Urinary bladder (tissue), 4 donors: ENCODE measurements around the gene AAK1. TPM values are rescaled to one million over a fixed set of nuclear protein-coding genes. Genes with fewer than 3 reads are reported as not detected.
"Not testable (repeated sequence)": the region's sequence is repeated elsewhere in the genome, so short reads cannot be mapped to it uniquely, and the experiment has no call there.

Source experiments
- DNase-seq: peaks from one replicate; pipeline ENCODE4 v3.0.0-alpha.2; 2015; ENCODE audit errors: extremely low spot score
- H3K27ac ChIP-seq: one replicate; pipeline ENCODE4 v1.5.1; 2013; ENCODE audit warnings: low read depth, mild to moderate bottlenecking, moderate library complexity
- H3K36me3 ChIP-seq: one replicate; pipeline ENCODE4 v1.6.1; 2013; ENCODE audit warnings: mild to moderate bottlenecking, moderate library complexity; ENCODE audit not compliant: insufficient read depth
- H3K4me1 ChIP-seq: one replicate; pipeline ENCODE4 v1.6.1; 2013; ENCODE audit warnings: mild to moderate bottlenecking, moderate library complexity; ENCODE audit not compliant: insufficient read depth
- H3K4me3 ChIP-seq: one replicate; pipeline ENCODE4 v1.5.1; 2013; ENCODE audit warnings: low read depth, low read length
- WGBS: extraction: QIAGEN DNeasy Blood & Tissue Kit; methylation state at CpG from one replicate; pipeline ENCODE4 v1.1.7; 2013; 5-methylcytosine and 5-hydroxymethylcytosine counted together
- polyA plus RNA-seq: library from polyadenylated mRNA; stranded (reverse); fragments of 200-250 nt; gene quantifications from one replicate; pipeline ENCODE4 v1.2.3, GENCODE V29; 2013
- total RNA-seq: library from RNA; depleted of rRNA; stranded (reverse); fragments of >200 nt; gene quantifications from one replicate; pipeline ENCODE4 v1.2.3, GENCODE V29; 2014
- donor health status: healthy with polysubstance abuse.
- donor health status: healthy.

Gene AAK1
- total and polyA plus RNA-seq, 2 donors = 9.3 to 51.5 TPM

DNA sequence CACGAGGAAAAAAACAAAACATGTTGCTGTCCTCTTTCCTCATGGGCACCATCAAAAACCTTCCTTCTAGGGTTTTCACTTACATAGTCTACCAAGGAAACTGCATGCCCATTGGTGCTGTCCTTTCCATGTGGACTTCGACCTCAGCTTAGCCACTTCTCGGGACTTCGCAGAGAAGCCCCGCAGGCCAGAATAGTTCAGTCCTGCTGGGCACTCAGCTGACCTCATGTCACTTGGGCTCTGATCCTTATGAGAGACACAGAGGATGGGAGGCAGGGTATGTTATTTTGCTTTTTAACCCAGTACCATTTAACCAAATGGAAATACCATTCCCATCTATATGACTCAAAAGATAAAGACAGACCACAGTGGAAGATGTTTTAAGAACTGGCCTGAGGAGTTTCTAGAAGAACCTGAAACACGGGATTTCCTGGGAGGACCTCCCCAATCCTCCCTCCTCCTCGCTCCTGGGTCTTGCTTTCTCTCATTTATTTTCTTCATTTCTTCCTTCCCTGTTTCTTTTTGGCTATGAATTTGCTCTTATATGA is 28.4 kb downstream of the AAK1 start:
- WGBS = 87% methylated on average over 7 of the region's 7 CpGs
- Histone ChIP-seq H3K4me3 (no peak overlapping the region), H3K27ac (no peak overlapping the region), H3K36me3 (no peaks in the 10 kb centered on the region), H3K4me1 (peaks cover 6% of the 10 kb centered on the region)
- no peak for DNase-seq

DNA sequence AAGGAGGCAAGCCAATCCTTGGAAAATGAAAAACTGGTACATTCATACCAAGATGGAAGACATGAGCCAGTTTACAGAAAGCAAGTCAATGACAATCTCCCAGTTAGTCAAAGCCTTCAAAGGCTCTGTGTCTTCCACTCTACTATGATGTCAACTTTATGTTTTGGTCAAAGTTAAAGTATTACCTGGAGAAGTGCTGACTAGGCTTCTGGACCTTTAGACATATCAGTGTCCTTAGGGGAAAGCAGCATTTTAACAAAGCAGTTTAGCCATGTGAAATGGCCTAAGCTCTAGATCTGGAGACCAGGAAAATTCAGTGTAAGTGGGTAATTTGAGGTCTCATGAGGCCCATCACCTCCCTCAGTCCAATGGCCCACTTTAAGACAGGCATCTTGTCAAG is 30.8 kb downstream of the AAK1 start:
- Histone ChIP-seq H3K36me3 (no peaks in the 10 kb centered on the region), H3K4me3 (no peak overlapping the region), H3K4me1 (peaks cover 2% of the 10 kb centered on the region), H3K27ac (no peak overlapping the region)
- no peak for DNase-seq

DNA sequence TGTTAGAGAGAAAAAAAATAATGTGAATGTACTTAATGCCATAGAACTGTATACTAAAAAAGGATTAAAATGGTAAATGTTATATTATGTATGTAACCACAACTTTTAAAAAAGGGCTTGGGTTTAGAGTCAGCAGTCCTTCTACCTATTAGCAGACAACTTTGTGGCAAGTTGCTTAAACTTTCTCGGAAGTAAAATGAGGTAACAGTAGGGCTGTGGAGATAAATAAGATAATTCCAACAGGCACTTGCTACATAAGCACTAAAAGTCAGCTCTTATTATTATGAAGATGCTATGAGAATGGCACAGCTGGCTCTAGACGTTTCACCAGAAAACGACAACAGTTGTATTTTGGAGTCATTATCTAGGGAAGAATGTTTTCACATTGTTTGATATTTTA is 31.3 kb downstream of the AAK1 start:
- no peak overlapping the region for H3K4me3 ChIP-seq
- H3K27ac ChIP-seq = no peak overlapping the region
- H3K36me3 ChIP-seq = no peaks in the 10 kb centered on the region
- no peak for DNase-seq
- 90% methylated on average over 3 of the region's 3 CpGs for WGBS
- H3K4me1 ChIP-seq = peaks cover 2% of the 10 kb centered on the region

DNA sequence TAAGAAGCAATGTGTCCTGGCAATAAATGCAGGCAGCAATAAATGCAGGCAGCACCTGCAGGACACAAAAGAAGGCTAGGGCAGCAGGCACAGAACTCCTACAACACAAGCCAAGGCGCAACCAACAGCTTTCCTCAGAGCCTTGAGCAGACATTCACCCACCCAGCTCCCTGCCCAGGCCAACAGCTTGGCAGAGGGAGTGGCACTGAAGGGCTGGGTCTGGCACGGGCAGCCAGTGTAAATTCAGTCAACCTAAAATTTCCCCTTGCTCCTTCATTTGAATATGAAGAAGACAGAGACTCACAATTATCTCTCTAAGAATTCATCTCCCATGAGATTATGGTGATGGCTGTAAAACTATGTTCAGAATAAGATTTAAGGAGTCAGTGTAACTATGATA is 35.4 kb downstream of the AAK1 start:
- Histone ChIP-seq H3K27ac (no peak overlapping the region), H3K4me1 (no peaks in the 10 kb centered on the region), H3K36me3 (no peaks in the 10 kb centered on the region), H3K4me3 (no peak overlapping the region)
- DNase-seq = no peak
- WGBS = 93% methylated on average over 2 of the region's 2 CpGs

DNA sequence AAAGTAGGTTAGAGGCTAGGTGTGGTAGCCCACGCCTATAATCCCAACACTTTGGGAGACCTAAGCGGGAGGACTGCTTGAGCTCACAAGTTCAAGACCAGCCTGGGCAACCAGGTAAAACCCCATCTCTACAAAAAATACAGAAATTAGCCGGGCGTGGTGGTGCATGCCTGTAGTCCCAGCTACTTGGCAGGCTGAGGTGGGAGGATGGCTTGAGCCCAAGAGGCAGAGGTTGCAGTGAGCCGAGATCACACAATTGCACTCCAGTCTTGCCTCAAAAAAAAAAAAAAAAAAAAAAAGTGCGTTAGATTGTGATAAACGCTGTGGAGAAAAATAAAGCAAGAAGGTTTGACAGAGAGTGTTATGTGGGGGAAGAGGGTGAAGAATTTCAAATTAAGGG is 36.8 kb downstream of the AAK1 start:
- H3K4me1 ChIP-seq, H3K4me3 ChIP-seq, DNase-seq, H3K27ac ChIP-seq, H3K36me3 ChIP-seq: not testable (repeated sequence)
- 81% methylated on average over 7 of the region's 7 CpGs for WGBS

DNA sequence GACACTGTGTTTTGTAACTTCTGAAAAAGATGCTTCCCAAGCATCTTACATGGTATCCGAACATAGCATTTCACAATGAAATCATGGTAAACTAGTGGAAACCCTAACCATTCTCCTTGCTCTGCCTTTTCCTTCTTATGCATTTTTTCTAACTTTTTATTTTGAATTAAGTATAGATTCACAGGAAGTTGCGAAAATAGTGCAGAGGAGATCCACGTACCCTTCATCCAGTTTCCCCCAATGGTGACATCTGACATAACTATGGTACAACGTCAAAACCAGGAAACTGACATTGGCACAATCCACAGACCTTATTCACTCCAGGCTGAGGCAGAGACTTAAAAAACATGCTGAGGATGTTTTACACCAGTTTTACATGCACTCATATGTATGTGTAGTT is 38.3 kb downstream of the AAK1 start:
- Histone ChIP-seq H3K4me1 (no peaks in the 10 kb centered on the region), H3K27ac (no peak overlapping the region), H3K4me3 (no peak overlapping the region), H3K36me3 (no peaks in the 10 kb centered on the region)
- WGBS = 96% methylated on average over 4 of the region's 4 CpGs
- no peak for DNase-seq

DNA sequence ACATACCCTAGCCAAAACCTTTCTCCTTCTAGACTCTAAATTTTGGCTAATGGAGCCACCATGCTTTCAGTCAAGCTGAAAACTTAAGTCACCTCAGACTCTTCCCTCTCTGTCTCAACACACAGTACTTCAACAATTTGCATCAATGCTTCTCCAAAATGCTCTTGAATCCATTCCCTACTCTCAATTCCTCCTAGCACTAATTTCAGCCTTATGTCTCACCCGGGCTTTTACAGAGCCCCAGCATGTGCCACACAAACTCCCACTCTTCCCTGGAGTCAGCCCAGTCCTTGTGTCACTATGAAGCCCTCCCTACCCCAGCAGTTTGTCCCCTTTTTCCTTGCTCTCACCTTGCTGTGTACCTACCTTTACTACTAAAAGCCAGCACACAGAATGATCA is 38.7 kb downstream of the AAK1 start:
- 52% methylated on average over 1 of the region's 1 CpG for WGBS
- DNase-seq = no peak
- Histone ChIP-seq H3K36me3 (no peaks in the 10 kb centered on the region), H3K4me1 (no peaks in the 10 kb centered on the region), H3K27ac (no peak overlapping the region), H3K4me3 (no peak overlapping the region)

DNA sequence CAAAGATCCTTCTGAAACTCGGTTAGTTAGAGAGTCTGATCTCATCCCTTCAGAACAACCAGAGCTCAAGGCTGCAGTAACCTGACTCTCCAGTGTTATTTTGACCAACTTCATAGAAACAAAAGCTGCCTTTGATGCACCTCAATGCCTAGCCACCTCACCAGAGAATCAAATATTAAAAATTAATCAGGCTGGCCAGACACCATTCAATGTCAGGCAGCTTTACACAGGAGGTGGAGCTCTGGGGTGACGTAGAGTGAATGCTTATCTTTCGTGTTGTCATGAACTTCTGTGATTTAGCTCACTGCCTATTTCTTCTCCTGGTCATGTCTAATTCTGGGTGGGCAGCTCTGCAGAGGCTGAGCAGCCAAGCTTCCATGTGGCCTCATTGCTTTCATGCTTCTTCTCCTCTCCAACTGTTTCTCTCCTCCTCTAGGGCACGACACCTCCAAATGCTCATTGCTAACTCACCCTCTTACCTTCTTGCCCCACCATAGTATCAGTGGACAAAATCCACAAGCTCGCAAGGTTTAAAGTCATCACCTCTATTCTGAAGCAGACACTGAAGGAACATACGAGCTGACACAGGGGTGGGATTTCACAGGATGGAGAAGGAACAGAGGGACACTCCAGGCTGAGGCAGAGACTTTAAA is 39.4 kb downstream of the AAK1 start:
- DNase-seq = no peak
- H3K4me1 ChIP-seq = no peaks in the 10 kb centered on the region
- 70% methylated on average over 6 of the region's 6 CpGs for WGBS
- H3K4me3 ChIP-seq = no peak overlapping the region
- H3K27ac ChIP-seq = no peak overlapping the region
- H3K36me3 ChIP-seq = no peaks in the 10 kb centered on the region

DNA sequence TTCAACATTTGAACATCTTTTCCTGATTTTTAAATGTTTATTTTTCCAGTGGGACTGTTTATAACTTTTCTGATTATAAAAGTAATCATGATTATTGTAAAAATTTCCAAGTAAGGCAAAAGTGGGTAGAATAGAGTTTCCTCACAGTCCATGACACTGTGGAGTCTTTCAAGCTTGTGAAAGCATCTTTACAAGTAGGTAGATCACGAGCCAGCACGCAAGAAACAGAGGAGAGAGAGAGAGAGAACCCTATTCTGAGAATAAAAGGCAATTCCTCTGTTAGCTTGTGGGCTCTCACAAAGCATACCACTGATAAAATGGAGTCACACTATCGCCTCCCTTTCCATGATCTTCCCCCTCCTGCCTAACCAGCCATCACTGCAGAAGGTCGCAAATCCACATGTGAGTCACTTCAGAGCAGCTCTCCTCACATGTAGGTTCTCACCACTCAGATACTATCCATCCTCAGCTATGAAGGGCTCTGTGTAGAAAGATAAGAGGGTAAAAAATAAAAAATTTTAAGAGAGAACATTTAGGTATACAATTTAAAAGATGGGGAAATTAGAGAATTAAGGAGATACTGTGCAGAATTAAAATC is 40.3 kb downstream of the AAK1 start:
- no peaks in the 10 kb centered on the region for H3K4me1 ChIP-seq
- no peak for DNase-seq

DNA sequence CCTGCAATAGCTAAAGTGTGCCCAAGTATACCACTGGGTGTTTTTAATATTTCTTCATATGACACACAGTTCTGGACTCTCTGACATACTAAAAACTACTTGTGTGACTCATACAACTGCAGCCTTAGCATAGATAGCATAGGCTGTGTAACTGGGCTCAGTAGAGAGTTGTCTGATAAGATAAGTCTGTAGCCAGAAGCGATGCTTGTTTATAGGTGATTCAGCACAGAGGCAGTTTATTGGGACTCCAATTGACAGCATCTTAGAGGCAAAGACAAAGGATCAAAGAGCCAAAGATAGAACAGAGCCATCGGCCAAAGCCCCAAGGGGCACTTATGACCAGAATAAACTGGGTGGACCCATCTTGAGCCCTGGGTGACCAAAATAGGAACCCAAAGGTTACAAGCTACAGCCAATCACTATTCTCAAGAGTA is 42.3 kb downstream of the AAK1 start:
- no peaks in the 10 kb centered on the region for H3K4me1 ChIP-seq
- no peak overlapping the region for H3K4me3 ChIP-seq
- 42% methylated on average over 2 of the region's 2 CpGs for WGBS
- no peak for DNase-seq
- H3K36me3 ChIP-seq = no peaks in the 10 kb centered on the region
- H3K27ac ChIP-seq = no peak overlapping the region

More for the DNA sequence above, 40.3 kb downstream of the AAK1 start:
- WGBS = 56% methylated on average over 4 of the region's 4 CpGs
- Histone ChIP-seq H3K27ac (no peak overlapping the region), H3K36me3 (no peaks in the 10 kb centered on the region), H3K4me3 (no peak overlapping the region)

DNA sequence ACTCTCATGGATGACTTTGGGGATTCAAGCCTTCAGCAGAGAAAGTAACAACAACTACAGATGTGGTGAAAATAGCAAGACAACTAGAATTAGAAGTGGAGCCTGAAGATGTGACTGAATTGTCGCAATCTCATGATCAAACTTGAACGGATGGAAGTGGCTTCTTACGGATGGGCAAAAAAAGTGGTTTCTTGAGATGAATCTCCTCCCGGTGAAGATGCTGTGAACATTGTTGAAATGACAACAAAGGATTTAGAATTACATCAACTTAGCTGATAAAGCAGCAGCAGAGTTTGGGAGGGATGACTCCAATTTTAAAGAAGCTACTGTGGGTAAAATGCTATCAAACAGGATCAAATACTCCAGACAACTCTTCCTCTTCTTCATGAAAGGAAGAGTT is 43.1 kb downstream of the AAK1 start:
- Histone ChIP-seq H3K4me3 (no peak overlapping the region), H3K4me1 (no peaks in the 10 kb centered on the region), H3K27ac (no peak overlapping the region), H3K36me3 (no peaks in the 10 kb centered on the region)
- no peak for DNase-seq
- 89% methylated on average over 4 of the region's 4 CpGs for WGBS

DNA sequence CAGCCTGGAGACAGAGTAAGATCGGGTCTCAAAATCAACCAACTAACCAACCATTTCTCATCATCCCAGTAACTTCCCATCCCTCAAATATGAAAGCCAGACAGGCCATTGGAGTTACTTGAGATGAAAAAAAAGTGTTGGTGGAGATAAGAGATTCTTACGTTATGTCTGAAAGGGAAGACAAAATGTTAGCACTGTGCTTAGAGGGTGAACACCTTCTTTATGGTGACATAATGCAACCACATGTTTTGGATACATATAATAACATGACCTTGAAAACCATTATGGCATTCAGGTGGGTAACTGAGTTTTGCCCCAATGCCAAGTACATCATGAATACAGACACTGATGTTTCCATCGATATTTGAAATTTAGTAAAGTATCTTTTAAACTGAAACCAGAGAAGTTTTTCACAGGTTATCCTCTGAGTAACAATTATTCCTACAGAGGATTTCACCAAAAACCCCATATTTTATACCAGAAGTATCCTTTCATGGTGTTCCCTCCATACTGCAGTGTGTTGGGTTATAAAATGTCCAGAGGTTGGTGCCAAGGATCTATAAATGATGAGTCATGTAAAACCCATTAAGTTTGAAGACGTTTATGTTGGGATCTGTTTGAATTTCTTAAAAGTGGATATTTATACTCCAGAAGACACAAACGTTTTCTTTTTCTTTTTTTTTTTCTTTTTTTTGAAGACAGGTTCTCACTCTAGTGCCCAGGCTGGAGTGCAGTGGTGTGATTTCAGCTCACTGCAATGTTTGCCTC is 45.5 kb downstream of the AAK1 start:
- H3K36me3 ChIP-seq = no peaks in the 10 kb centered on the region
- WGBS = 67% methylated on average over 5 of the region's 5 CpGs
- no peak overlapping the region for H3K27ac ChIP-seq
- H3K4me1 ChIP-seq = no peaks in the 10 kb centered on the region
- H3K4me3 ChIP-seq = no peak overlapping the region
- no peak for DNase-seq

DNA sequence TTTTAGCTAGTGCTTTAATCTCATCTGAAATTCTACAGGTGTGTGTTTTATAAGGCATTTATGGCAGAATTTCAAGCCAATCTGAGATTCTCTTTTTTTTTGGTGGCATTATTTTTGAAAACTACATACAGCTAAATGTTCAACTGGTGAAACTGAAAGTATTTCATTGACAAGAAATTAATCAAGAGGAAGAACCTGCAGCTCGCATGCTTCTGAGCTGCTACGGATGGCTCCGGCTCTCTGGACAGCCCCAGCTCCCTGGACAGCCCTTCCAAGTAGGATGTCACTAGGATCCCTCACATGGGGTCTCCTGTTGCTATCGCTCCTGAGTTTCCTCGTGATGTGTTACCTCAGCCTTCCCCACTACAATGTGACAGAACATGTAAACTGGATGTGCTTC is 46.4 kb downstream of the AAK1 start:
- DNase-seq = no peak
- WGBS = 92% methylated on average over 5 of the region's 5 CpGs
- no peak overlapping the region for H3K4me3 ChIP-seq
- no peak overlapping the region for H3K27ac ChIP-seq
- H3K4me1 ChIP-seq = no peaks in the 10 kb centered on the region
- H3K36me3 ChIP-seq = no peaks in the 10 kb centered on the region

DNA sequence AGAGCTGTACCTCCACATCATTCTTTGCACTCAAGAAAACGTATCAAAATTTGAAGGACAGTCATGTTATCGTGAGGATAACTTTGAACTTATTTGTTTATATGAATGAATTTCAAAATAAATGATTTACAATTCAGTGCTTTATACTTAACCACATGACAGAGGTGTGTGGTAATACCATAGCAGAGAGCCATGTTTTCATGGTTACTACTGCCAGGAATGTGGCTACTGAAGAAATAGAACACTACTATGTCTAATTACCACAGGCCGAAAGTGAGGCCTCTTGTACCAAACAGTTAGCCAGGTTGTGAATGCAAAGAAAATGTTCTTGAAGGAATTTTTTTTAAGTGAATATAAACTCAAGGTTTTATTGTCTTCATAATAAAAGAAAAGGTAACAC is 49.2 kb downstream of the AAK1 start:
- no peak overlapping the region for H3K27ac ChIP-seq
- WGBS = 92% methylated on average over 3 of the region's 3 CpGs
- no peak for DNase-seq
- no peaks in the 10 kb centered on the region for H3K36me3 ChIP-seq
- H3K4me3 ChIP-seq = no peak overlapping the region
- no peaks in the 10 kb centered on the region for H3K4me1 ChIP-seq
